Measurements from ENCODE around the gene GINS2.

DNA sequence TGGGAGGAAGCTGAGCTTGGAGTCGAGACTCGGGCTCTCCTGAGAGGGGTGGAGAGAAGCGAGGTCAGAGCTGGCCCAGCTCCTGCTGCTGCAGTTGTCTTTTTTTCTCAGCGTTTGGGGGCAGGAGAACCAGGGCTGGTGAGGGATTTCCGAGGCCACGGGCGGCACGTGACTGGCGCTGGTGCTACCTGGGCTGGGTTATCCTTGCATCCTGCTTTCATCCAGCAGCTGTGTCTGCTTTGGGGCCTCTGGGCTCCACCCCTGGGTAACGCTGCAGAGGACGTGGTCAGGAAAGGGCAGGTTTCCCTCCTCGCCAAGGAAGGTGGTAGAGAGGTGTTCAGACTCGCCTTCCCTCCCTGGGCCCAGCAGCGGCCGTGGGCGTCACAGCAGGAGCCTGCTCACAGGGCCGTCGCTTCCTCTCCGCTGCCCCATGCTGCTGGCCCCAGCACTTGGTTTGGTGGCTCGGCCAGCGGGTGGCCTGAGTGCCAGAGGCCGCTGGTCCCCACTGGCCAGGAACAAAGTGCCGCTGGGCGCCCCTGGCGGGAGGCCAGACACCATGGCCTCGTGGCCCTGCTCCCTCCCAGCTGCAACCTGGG lies 53.1 kb downstream of the GINS2 start:
- TF ChIP-seq, protein P1, sequence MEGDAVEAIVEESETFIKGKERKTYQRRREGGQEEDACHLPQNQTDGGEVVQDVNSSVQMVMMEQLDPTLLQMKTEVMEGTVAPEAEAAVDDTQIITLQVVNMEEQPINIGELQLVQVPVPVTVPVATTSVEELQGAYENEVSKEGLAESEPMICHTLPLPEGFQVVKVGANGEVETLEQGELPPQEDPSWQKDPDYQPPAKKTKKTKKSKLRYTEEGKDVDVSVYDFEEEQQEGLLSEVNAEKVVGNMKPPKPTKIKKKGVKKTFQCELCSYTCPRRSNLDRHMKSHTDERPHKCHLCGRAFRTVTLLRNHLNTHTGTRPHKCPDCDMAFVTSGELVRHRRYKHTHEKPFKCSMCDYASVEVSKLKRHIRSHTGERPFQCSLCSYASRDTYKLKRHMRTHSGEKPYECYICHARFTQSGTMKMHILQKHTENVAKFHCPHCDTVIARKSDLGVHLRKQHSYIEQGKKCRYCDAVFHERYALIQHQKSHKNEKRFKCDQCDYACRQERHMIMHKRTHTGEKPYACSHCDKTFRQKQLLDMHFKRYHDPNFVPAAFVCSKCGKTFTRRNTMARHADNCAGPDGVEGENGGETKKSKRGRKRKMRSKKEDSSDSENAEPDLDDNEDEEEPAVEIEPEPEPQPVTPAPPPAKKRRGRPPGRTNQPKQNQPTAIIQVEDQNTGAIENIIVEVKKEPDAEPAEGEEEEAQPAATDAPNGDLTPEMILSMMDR (conservative IDR thresholded peaks at IDR 0.05): no peak
- no peak for TF ChIP-seq ZFX (IDR thresholded peaks at IDR 0.05)
